KMS-11 (cell line): ENCODE results near the gene NFIL3.

ENCODE experiments used
- H2AFZ ChIP-seq: fragments of 200-600 bp; sonication (generic); 2 replicates; pipeline ENCODE4 v1.6.1; 2016; ENCODE audit warnings: antibody characterized with exemption, mixed run types, low read depth
- H3K27ac ChIP-seq: fragments of 200-600 bp; sonication (generic); 2 replicates; pipeline ENCODE4 v1.6.1; 2016; ENCODE audit warnings: mild to moderate bottlenecking, mixed run types
- H3K27me3 ChIP-seq: fragments of 200-600 bp; sonication (generic); 2 replicates; pipeline ENCODE4 v1.6.1; 2017; ENCODE audit warnings: mild to moderate bottlenecking, low read depth, mixed run types, moderate library complexity; ENCODE audit not compliant: insufficient read depth
- H3K36me3 ChIP-seq: fragments of 200-600 bp; sonication (generic); 2 replicates; pipeline ENCODE4 v1.6.1; 2017; ENCODE audit warnings: mild to moderate bottlenecking, mixed run types; ENCODE audit not compliant: insufficient read depth
- H3K4me1 ChIP-seq: fragments of 200-600 bp; sonication (generic); 2 replicates; pipeline ENCODE4 v1.6.1; 2016; ENCODE audit warnings: mild to moderate bottlenecking, low read depth, mixed run types; ENCODE audit not compliant: poor library complexity, severe bottlenecking
- H3K4me2 ChIP-seq: fragments of 200-600 bp; sonication (generic); 2 replicates; pipeline ENCODE4 v1.7.0; 2016; ENCODE audit warnings: mild to moderate bottlenecking, mixed run types
- H3K4me3 ChIP-seq: fragments of 200-600 bp; sonication (generic); IDR thresholded peaks from 2 replicates; pipeline ENCODE4 v1.6.1; 2017; ENCODE audit warnings: low read depth, low read length, mixed read lengths; ENCODE audit not compliant: insufficient read depth
- H3K79me2 ChIP-seq: fragments of 200-600 bp; sonication (generic); 2 replicates; pipeline ENCODE4 v1.6.1; 2016; ENCODE audit warnings: low read depth, mixed run types; ENCODE audit not compliant: insufficient read depth
- H3K9ac ChIP-seq: fragments of 200-600 bp; sonication (generic); 2 replicates; pipeline ENCODE4 v1.6.1; 2016; ENCODE audit warnings: mild to moderate bottlenecking, mixed run types
- H4K20me1 ChIP-seq: fragments of 200-600 bp; sonication (generic); 2 replicates; pipeline ENCODE4 v1.6.1; 2016; ENCODE audit warnings: mild to moderate bottlenecking, mixed run types; ENCODE audit not compliant: insufficient read depth
- CTCF ChIP-seq: fragments of 200-600 bp; sonication (generic); conservative IDR thresholded peaks from 2 replicates; pipeline ENCODE4 v1.6.1; 2017; ENCODE audit warnings: low read depth, mild to moderate bottlenecking, antibody characterized with exemption, low read length, moderate library complexity, mixed read lengths

The NFIL3 gene

GRCh38 chr9:91436841-91437240 is 13.2 kb upstream of the NFIL3 start:
- H3K79me2 ChIP-seq = no peaks in the 10 kb centered on the region
- H3K4me3 ChIP-seq = no peak overlapping the region
- H3K4me2 ChIP-seq = no peak overlapping the region
- H3K27ac ChIP-seq = no peak overlapping the region
- H3K4me1 ChIP-seq = peaks cover 21% of the 10 kb centered on the region
- H3K9ac ChIP-seq = no peak overlapping the region
- no peaks in the 10 kb centered on the region for H3K27me3 ChIP-seq
- H4K20me1 ChIP-seq = no peaks in the 10 kb centered on the region
- H2AFZ ChIP-seq = no peak overlapping the region
- H3K36me3 ChIP-seq = no peaks in the 10 kb centered on the region
- TF ChIP-seq CTCF = no peak

DNA sequence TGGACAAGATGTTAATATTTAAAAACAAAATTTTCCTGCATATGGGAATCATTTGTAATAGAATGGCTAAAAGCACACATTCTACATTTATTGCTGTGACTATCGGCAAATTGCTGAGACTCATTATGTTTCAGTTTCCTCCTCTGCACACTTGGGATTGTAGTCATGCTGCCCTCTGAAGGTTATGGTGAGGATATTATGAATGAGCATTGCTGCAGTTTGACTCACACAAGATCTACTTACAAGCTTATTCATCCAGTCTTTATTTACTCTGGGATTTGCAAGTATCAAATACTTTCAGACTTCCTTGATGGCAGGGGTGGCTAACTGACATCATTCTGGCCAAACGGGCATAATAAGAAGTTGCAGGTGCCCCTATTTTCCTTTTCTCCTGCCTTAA is 9.5 kb upstream of the NFIL3 start:
- Histone ChIP-seq H3K4me2 (peak overlapping the region; percentile 32), H3K4me1 (peaks cover 56% of the 10 kb centered on the region), H3K27ac (0 out of 2 replicates have a peak overlapping the region, but pooled peaks have one; percentile 1), H2AFZ (peak overlapping the region; percentile 32; the same call in 1 of the 2 replicates), H3K36me3 (no peaks in the 10 kb centered on the region), H3K27me3 (no peaks in the 10 kb centered on the region), H3K4me3 (no peak overlapping the region), H3K79me2 (peaks cover 4% of the 10 kb centered on the region; the same call in 1 of the 2 replicates), H4K20me1 (no peaks in the 10 kb centered on the region), H3K9ac (no peak overlapping the region)
- TF ChIP-seq CTCF = peak; percentile 65

GRCh38 chr9:91431485-91431884 is 7.9 kb upstream of the NFIL3 start:
- H3K79me2 ChIP-seq = peaks cover 16% of the 10 kb centered on the region; the same call in 1 of the 2 replicates
- no peak overlapping the region for H3K9ac ChIP-seq
- no peak overlapping the region for H2AFZ ChIP-seq
- no peaks in the 10 kb centered on the region for H3K36me3 ChIP-seq
- no peaks in the 10 kb centered on the region for H3K27me3 ChIP-seq
- no peak overlapping the region for H3K27ac ChIP-seq
- peaks cover 73% of the 10 kb centered on the region for H3K4me1 ChIP-seq
- no peak for TF ChIP-seq CTCF
- H4K20me1 ChIP-seq = no peaks in the 10 kb centered on the region
- H3K4me2 ChIP-seq = no peak overlapping the region
- H3K4me3 ChIP-seq = no peak overlapping the region

GRCh38 chr9:91429501-91429900 is 5.9 kb upstream of the NFIL3 start:
- Histone ChIP-seq H3K4me2 (peak overlapping the region; percentile 99), H2AFZ (no peak overlapping the region), H3K9ac (peak overlapping the region; percentile 58), H3K27me3 (no peaks in the 10 kb centered on the region), H3K27ac (peak overlapping the region; percentile 95), H3K4me3 (no peak overlapping the region), H3K4me1 (peaks cover 92% of the 10 kb centered on the region), H3K36me3 (no peaks in the 10 kb centered on the region), H3K79me2 (peaks cover 29% of the 10 kb centered on the region), H4K20me1 (no peaks in the 10 kb centered on the region)
- TF ChIP-seq CTCF = no peak
